ENCODE measurements around the gene CDON. TPM values are rescaled to one million over a fixed set of nuclear protein-coding genes. Genes with fewer than 3 reads are reported as not detected.

The CDON gene
- total RNA-seq, 2 experiments from 2014 or later = 3.2 to 4.0 TPM

GRCh38 chr11:125959931-125960330, 102.7 kb downstream of the CDON start:
- Mint-ChIP-seq H3K4me3 (no peak overlapping the region), H3K27me3 (no peaks in the 10 kb centered on the region), H3K27ac (no peak overlapping the region), H3K4me1 (ENCODE audit: low read depth) (no peaks in the 10 kb centered on the region), H3K36me3 (ENCODE audit: low read depth) (no peaks in the 10 kb centered on the region), H3K9me3 (peaks cover 6% of the 10 kb centered on the region)
- ChIA-PET POLR2A (no interaction called here), CTCF (no interaction called here)
- intact Hi-C loops (cut with micrococcal nuclease) = no loop called here
- DNase-seq (no peak), ATAC-seq (no peak)
- TF ChIP-seq CTCF (IDR thresholded peaks at IDR 0.05) = no peak

- CTCF ChIA-PET = no interaction called here
Measured at GRCh38 chr11:125959511-125959910, 103.2 kb downstream of the CDON start.

GRCh38 chr11:125958872-125959400, 103.7 kb downstream of the CDON start:
- no peaks in the 10 kb centered on the region for H3K27me3 Mint-ChIP-seq
- no peak for ATAC-seq
- no peak overlapping the region for H3K4me3 Mint-ChIP-seq
- no peak for DNase-seq
- intact Hi-C loops (cut with micrococcal nuclease) = no loop called here
- ChIA-PET POLR2A (no interaction called here), CTCF (no interaction called here)
- peaks cover 6% of the 10 kb centered on the region for H3K9me3 Mint-ChIP-seq
- TF ChIP-seq CTCF (IDR thresholded peaks at IDR 0.05) = no peak
- H3K4me1 Mint-ChIP-seq (ENCODE audit: low read depth) = no peaks in the 10 kb centered on the region
- H3K36me3 Mint-ChIP-seq (ENCODE audit: low read depth) = no peaks in the 10 kb centered on the region
- no peak overlapping the region for H3K27ac Mint-ChIP-seq

More at GRCh38 chr11:125959511-125959910, 103.2 kb downstream of the CDON start:
- Mint-ChIP-seq H3K9me3 (peaks cover 6% of the 10 kb centered on the region), H3K36me3 (ENCODE audit: low read depth) (no peaks in the 10 kb centered on the region), H3K27me3 (no peaks in the 10 kb centered on the region), H3K4me3 (no peak overlapping the region), H3K4me1 (ENCODE audit: low read depth) (no peaks in the 10 kb centered on the region), H3K27ac (no peak overlapping the region)
- DNase-seq (no peak), ATAC-seq (no peak)
- POLR2A ChIA-PET = no interaction called here
- intact Hi-C loops (cut with micrococcal nuclease) = no loop called here
- TF ChIP-seq CTCF (IDR thresholded peaks at IDR 0.05) = no peak

GRCh38 chr11:125957618-125958332, 104.9 kb downstream of the CDON start:
- CTCF ChIA-PET = no interaction called here
- no peaks in the 10 kb centered on the region for H3K36me3 Mint-ChIP-seq (ENCODE audit: low read depth)
- no peaks in the 10 kb centered on the region for H3K4me1 Mint-ChIP-seq (ENCODE audit: low read depth)
- no peak for DNase-seq
- TF ChIP-seq CTCF (IDR thresholded peaks at IDR 0.05) = no peak
- no peak overlapping the region for H3K27ac Mint-ChIP-seq
- no peak for ATAC-seq
- POLR2A ChIA-PET = no interaction called here
- H3K9me3 Mint-ChIP-seq = peaks cover 4% of the 10 kb centered on the region
- H3K27me3 Mint-ChIP-seq = no peaks in the 10 kb centered on the region
- intact Hi-C loops (cut with micrococcal nuclease) = no loop called here
- no peak overlapping the region for H3K4me3 Mint-ChIP-seq

- no peak for DNase-seq
- no peaks in the 10 kb centered on the region for H3K36me3 Mint-ChIP-seq (ENCODE audit: low read depth)
- ATAC-seq = no peak
- H3K4me1 Mint-ChIP-seq (ENCODE audit: low read depth) = no peaks in the 10 kb centered on the region
- no peak overlapping the region for H3K27ac Mint-ChIP-seq
- ChIA-PET POLR2A (no interaction called here), CTCF (no interaction called here)
- H3K4me3 Mint-ChIP-seq = no peak overlapping the region
- no peak for TF ChIP-seq CTCF (IDR thresholded peaks at IDR 0.05)
- H3K27me3 Mint-ChIP-seq = no peaks in the 10 kb centered on the region
- intact Hi-C loops (cut with micrococcal nuclease) = no loop called here
- H3K9me3 Mint-ChIP-seq = no peaks in the 10 kb centered on the region
Measured at GRCh38 chr11:125956391-125957134, 106.1 kb downstream of the CDON start.
